HG03432 (cell line): ENCODE results near the gene SLC25A36.
"Not testable (repeated sequence)": the region's sequence is repeated elsewhere in the genome, so short reads cannot be mapped to it uniquely, and the experiment has no call there.

Source experiments
- ATAC-seq: cut with Tn5 transposase; IDR thresholded peaks from one replicate; pipeline ENCODE4 v1.9.1; 2021; ENCODE audit warnings: mild to moderate bottlenecking, moderate library complexity; ENCODE audit not compliant: unreplicated experiment

The SLC25A36 gene

DNA sequence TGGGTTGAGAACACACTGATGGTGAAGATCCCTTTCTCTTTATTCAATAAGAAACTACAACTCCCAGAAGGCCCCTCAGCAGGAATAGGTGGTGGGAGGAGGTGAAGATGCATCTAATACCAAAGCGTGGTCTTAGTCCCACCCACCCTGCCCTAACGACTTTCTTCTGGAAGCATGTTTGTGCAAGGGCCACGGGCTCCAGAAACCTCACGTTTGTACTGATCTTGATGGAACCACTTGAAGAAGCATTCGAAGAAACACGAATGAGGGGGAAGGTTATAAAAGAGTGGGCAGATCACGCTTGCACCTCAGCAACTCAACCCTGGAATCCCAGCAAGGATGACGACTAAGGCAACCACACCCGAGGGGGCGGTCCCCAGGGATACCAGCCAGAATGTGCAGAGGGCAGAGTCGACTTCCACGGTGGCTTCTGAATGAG is 10.6 kb upstream of the SLC25A36 start:
- ATAC-seq, result no peak

DNA sequence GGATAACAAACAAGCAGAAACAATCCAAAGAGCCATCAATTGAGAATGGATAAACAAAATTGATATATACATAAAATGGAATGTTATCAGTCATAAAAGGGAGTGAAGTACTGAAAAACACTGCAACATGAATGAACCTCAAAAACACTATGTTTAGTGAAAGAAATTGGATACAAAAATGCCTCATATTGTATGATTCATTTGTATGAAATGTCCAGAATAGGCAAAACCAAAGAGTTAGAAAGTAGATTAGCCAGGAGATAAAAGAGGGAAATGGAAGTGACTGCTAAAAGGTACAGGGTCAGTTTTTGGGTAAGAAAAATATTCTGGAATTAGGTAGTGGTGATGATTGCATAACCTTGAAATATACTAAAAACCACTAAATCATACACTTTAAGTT is 9.8 kb upstream of the SLC25A36 start:
- no peak for ATAC-seq

DNA sequence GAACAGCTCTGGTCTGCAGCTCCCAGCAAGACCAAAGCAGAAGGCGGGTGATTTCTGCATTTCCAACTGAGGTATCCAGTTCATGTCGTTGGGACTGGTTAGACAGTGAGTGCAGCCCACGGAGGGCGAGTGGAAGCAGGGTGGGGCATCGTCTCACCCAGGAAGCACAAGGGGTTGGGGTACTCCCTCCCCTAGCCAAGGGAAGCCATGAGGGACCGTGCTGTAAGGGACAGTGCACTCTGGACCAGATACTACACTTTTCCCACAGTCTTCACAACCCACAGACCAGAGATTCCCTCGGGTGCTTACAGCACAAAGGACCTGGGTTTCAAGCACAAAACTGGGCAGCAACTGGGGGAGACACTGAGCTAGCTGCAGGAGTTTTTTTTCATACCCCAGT is 8.5 kb upstream of the SLC25A36 start:
- ATAC-seq, result no peak

DNA sequence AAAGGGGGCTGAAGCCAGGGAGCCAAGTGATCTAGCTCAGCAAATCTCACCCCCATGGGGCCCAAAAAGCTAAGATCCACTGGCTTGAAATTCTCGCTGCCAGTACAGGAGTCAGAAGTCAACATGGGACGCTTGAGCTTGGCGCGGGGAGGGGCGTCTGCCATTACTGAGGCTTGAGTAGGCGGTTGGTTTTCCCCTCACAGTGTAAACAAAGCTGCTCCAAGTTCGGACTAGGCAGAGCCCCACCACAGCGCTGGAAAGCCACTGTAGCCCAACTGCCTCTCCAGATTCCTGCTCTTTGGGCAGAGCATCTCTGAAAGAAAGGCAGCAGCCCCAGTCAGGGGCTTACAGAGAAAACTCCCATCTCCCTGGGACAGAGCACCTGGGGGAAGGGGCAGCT is 8.1 kb upstream of the SLC25A36 start:
- ATAC-seq, result no peak

DNA sequence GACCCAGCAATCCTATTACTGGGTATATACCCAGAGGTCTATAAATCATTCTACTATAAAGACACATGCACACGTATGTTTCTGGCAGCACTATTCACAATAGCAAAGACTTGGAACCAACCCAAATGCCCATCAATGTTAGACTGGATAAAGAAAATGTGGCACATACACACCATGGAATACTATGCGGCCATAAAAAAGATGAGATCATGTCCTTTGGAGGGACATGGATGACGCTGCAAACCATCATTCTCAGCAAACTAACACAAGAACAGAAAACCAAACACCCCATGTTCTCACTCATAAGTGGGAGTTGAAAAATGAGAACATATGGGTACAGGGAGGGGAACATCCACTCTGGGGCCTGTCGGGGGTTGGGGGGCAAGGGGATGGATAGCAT is 2.3 kb upstream of the SLC25A36 start:
- ATAC-seq, result not testable (repeated sequence)

DNA sequence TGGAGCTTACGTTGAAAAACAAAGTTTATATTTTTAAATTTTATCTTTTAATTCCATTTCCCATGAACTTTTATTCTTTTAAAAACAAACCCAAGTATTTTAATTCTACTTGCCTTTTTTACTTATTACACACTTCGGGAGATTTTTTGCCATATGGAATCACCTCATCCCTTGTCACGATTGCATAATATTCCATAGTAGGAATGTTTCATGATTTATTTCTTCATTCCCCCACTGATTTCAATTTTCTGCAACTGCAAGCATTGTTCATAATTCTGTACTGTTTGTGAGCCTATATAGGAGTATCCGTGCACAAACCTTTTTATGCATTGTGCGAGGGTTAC is 574 bp upstream of the SLC25A36 start:
- ATAC-seq, result no peak

DNA sequence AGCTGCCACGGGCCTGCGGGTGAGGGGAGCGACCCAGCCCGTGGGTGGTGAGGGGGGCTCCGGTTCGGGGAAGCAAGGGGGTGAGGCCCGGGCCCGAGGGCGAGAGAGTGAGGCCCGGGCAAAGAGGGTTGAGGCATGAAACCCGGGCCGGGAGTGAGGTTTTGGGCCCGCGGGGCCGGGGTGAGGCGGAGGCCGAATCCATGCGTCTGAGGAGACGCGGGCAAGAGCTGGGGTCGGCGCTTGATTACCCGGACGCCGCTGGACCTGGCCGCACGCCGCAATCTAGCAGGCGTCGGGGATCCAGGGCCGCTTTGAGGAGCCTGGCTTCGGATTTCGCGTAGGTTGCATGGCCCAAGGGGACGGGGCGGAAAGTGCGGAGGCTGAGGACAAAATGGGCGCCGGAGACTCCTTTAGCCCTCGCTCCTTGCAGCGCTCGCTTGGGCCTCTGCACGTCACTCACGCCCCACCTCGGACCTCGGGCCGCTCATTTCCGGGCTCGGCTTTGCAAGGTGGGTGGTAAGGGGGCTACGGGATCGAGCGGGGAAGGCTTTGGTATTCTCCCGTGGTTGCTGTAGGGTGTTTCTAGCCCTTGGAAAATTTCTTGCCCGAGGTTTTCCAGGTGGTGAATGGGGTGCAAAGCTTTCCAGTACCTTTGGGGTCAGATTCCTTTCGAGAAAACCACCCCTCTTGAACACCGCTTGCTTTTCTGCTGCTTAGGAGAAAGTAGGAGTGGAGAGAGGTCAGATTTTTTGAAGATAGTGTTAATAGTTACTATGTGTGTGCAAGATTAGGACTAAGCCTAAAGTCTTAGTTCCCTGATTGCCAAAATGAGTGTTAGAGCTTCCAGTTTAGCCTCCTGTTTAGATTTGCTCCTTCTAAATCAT is 827 bp downstream of the SLC25A36 start:
- ATAC-seq, result peak; percentile 57

DNA sequence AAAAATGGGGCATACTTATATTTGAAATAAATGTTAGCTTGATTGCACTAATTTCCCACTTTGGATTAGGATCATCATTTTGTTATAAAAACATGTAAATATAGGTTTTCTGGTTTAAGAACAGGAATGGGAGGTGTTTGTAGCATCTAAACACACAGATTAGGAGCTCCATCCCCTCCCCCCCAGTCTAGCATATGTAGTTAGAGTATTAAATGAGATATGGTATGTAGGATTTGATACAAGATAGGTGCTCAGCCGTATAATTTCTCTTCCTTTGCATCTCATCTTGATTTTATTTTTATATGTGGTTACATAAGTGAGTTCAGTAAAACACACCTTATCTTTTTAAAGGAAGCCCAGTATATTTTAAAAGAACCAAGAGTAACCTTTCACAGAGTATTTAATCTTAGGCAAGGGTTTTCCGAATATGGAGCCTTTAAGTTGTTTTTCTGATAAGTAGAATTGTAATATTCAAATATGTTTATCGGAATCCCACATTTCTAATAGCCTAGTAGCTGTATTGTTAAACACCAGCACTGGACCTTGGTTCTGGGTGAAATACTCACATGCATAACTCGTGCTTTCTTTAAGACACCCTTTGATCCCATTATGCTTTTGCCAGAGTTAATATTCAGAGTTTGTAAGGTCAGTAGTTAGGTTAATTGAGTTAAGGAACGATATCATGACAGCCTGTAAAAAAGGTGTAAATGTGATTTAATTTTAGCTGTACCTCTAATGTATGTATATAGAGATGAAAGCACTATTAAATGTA is 2.3 kb downstream of the SLC25A36 start:
- no peak for ATAC-seq

DNA sequence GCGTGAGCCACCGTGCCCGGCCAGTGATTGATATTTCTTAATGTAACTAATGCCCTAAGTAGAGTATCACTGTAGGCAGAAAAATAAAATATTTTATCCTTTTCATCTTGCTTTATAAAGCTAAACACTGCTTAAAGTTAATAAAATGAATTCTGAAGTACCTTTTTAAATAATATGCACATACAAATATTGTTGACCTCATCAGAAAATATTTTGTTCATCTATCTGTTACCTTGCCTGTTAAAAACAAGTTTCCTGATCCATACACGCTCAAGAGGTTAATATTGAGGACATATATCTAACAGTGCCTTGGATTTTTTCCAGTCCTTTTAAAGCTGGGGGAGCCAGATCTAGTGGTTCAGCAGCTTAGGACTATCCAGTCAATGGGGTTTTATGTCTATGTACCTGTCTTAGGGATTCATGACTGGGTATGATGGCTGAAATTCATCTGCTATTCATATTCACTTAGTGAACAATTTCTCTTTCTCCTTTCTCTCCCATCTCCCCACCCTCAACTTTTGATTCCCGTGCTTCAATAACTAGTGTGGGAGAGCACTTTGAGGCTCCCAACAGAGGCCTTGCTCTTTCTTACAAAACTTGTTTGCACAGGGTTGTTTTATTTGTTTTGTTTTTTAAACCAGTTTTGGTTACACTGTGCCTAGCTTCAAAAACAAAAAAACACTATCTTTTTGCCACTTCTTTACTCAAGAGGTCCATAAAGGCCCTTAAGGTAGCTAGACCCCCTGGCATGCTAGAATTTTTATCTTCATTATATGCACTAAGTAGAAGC is 7.0 kb downstream of the SLC25A36 start:
- ATAC-seq, result no peak

DNA sequence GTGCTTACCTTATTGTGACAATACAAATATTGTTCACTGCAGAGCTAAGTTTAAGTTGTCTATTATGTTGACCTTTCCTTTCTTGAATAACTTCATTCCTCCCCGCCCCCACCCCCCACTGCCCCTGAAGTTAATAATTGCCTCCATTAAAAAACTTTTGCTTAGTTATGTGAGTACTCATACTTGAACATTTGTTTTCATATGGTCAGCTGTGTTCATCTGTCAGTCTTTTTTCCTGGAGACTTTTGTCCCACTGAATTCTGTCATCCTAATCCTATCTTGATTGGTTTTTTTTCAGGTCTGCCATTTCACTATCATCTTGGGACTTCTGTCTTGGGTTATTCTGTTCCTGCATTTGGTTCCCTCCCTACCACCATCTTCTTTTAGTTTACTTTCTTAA is 8.5 kb downstream of the SLC25A36 start:
- ATAC-seq, result no peak

DNA sequence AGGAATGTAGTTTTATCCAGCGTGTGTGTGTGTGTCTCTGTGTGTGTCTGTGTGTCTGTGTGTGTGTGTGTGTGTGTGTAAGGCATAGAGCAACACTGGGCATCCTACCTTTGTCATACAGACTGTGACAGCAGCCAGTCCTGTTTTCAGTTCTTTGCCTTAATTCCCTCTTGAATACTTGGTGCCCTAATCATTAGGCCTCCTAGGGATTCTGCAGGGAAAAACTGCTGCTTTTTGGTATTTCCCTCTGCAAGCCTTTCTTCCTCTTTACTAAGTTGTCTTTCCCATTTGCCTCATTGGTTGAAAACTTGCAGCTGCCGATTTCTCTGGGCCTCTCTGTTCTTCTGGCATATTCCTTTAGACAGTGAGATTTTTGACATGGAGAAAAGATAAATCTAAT is 9.2 kb downstream of the SLC25A36 start:
- ATAC-seq, result no peak

DNA sequence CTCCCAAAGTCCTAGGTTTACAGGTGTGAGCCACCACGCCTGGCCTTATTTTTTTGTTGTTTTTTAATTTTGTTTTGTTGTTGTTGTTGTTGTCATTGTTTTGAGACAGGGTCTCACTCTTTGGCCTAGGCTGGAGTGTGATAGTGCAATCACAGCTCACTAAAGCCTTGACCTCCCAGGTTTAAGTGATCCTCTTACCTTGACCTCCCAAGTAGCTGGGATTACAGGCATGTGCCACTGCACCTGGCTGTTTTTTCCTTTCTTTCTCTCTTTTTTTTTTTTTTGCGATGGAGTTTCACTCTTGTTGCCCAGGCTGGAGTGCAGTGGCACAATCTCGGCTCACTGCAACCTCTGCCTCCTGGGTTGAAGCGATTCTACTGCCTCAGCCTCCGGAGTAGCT is 10.1 kb downstream of the SLC25A36 start:
- ATAC-seq, result not testable (repeated sequence)

DNA sequence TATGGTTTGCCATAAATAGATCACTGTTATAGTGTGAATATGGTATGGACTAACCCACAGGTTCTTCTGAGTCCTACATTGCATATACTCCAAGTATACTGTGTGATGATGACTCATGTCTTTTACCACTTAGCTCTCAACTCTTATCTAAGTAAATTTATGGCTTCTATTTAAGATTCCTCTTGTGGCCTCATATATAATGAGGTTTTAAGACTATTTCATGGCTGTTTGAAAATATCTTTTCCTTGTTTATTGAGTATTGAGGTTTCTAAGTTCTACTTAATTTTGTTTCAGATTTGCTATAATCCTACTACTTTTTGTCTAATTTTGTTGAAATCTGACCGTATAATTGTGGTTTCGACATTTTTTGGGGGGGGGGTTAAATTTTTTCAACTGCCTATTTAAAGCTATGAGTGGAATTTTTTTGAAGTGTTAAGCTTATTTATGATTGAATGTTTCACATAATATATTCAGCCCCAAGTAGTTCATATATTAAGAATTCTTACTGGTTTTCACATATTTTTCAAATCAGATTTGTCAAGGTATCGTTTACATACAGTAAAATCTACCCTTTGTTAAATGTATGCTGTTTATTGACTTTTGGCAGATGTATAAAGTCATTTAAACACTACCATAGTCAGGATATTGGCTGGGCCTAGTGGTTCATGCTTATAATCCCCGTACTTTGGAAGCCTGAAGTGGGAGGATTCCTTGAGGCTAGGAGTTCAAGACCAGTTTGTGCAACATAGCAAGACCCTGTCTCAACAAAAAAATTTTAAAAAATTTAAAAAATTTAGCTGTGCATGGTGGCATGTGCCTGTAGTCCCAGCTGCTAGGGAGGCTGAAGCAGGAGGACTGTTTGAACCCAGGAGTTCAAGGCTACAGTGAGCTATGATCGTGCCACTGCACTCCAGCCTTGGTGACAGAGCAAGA is 11.7 kb downstream of the SLC25A36 start:
- ATAC-seq, result no peak

DNA sequence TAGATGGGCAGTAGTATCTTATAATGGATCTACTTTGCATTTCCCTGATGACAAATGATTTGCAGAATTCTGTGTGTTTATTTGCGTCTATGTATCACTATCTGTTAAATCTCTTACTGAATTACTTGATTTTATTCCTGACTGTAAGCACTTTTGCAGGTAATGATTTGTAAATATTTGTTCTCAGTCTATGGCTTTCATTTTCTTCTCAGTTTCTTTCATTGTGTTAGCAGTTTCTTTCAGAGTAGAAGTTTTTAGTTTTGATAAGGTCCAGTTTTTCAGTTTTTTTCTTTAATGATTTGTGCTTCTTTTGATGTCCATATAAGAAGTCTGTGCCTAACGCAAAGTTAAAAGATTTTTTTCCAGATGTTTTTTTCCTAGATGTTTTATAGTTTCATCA is 12.9 kb downstream of the SLC25A36 start:
- no peak for ATAC-seq

DNA sequence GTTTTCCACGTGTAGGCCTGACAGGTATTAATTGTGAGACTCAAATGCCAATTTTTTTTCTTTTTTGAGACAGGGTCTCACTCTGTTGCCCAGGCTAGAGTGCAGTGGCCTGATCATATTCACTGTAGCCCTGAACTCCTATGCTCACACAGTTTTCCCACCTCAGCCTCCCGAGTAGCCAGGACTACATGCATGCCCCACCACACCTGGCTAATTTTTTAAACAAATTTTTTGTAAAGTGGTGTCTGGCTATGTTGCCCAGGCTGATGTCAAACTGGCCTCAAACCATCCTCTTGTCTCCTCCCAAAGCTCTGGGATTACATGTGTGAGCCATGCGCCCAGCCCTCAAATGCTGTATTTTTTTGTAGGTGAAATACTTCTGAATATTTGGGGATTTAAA is 14.0 kb downstream of the SLC25A36 start:
- ATAC-seq, result no peak

DNA sequence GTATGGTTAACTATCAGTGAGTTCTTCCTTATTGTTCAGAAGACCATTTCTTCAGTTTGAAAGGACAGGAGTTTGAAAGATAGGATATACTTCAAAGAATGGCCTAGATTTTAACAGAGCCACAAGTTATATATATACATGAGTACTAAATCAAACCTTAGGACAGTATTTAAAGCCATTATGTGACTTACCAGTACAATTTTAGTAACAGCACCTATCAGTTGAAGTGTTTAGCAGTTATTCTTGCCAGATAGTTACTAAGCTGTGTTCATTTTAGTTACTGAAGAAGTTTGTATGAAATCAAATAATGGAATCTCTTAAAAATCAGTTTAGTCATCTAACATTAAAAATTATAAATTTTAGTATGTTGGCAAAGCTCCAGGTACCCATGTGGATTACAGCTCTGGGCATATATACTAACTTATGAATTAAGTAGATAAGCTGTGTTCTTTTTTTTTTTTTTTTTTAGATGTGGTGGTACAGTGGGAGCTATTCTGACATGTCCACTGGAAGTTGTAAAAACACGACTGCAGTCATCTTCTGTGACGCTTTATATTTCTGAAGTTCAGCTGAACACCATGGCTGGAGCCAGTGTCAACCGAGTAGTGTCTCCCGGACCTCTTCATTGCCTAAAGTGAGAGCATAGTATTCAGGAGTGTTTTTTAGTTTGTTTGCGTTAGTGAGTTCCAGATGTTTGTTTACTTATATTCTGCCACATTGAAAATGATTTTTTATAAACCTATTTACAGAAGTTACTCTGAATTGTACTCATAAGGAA is 14.6 kb downstream of the SLC25A36 start:
- no peak for ATAC-seq

DNA sequence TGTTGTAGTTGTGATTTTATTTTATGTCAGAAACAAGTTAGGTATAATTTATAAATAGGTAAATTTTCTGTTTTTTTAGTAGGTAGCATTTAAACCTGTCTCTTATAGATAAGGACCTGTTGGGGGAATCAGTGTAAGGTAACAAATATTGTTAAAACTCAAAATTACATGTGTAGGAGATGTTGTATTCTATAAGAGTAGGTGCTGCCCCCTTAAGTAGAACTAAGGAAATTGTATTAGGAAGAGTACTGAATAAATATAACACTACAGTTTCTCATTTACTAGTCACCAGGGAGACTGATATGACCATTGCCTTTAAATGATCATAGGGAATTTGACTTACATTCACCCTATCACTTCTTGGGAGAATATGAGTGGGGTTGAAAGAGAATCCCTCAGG is 31.2 kb downstream of the SLC25A36 start:
- ATAC-seq, result no peak

DNA sequence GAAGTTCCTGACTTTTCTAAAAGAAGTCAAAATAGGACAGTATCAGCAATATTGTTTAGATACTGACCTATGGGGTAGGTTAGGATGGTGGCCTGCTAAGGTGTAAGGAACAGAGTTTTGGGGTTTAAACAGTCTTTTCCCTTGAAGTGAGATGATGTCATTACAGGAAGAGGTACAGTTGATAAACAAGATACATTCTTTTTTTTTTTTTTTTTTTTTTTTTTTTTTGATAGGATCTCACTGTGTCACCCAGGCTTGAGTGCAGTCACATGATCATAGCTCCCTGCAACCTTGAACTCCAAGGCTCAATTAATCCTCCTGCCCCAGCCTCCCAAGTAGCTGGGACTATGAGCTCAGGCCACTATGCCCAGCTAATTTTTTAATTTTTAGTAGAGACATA is 33.3 kb downstream of the SLC25A36 start:
- no peak for ATAC-seq

DNA sequence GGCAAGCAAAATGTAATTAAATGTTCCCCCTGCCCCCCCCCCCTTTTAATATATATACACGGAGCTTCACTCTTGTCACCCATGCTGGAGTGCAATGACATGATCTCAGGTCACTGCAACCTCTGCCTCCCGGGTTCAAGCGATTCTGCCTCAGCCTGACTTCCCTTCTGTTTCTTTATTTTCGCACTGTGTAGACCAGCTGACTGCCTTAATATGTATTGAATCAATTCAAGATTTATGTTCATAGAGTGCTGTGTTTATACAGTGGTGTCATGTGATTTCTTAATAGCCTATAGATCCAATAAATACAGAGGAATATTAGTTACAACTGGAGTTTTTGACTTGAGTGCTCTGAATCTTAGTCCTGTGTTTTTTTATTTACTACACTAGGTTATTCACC is 39.0 kb downstream of the SLC25A36 start:
- ATAC-seq, result no peak

DNA sequence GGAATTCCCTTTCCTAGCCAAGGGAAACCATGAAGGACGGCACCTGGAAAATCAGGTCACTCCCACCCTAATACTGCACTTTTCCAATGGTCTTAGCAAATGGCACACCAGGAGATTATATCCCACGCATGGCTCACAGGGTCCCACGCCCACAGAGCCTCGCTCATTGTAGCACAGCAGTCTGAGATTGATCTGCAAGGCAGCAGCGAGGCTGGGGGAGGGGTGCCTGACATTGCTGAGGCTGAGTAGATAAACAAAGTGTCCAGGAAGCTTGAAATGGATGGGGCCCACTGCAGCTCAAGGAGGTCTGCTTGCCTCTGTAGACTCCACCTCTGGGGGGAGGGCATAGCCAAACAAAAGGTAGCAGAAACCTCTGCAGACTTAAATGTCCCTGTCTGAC is 46.2 kb downstream of the SLC25A36 start:
- not testable (repeated sequence) for ATAC-seq
